DMS79 treated with DMSO at 0.1 percent for 48 hours (cell line): ENCODE results near the gene PRDM11.

Source experiments
- DNase-seq: peaks from one replicate; lab custom pipeline; 2025; lab: John Stamatoyannopoulos, UW

Gene PRDM11

GRCh38 chr11:45212566-45213315 lies 66.3 kb downstream of the PRDM11 start:
- DNase-seq, result no peak

DNA sequence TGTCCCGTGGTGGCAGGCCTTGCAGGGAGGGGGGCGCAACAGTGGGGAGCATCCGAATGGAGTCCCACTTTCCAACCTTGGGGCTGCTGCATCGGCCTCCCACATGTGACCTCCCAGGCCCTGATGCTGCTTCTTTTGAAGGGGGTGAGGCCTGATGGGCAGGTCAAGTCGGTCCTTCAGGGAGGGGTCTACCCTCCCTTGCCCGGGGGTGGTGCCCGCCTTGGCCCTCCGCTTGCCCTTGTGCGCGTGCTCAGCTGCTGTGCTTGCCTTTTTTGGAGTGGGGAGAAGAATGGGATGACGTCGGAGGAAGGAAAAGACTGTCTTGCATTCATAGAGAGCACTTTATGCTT lies 66.9 kb downstream of the PRDM11 start:
- DNase-seq, result no peak

DNA sequence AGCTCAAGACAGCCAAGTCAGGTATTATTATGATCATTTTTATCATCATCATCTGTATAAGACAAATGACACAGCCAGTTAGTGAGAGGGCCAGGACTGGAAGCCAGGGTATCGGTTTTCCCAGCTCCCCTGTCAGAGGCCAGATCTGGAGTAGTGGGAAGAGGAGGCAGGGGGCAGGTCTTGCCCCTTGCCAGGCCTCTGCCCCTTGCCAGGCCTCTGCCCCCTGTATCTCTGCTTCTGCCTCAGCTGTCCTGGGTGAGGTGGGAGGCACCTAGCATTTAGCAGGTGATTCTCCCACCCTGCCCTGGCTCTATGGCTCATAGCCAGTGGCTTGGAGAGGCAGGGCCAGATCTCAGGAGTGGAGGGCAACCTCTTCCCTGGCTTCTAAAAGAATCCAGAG lies 67.3 kb downstream of the PRDM11 start:
- DNase-seq, result no peak

GRCh38 chr11:45215098-45215865 lies 68.8 kb downstream of the PRDM11 start:
- no peak for DNase-seq

GRCh38 chr11:45216031-45216430 lies 69.6 kb downstream of the PRDM11 start:
- peak; percentile 16 for DNase-seq

- DNase-seq, result no peak
These were observed 70.5 kb downstream of the PRDM11 start for GRCh38 chr11:45216901-45217300.

DNA sequence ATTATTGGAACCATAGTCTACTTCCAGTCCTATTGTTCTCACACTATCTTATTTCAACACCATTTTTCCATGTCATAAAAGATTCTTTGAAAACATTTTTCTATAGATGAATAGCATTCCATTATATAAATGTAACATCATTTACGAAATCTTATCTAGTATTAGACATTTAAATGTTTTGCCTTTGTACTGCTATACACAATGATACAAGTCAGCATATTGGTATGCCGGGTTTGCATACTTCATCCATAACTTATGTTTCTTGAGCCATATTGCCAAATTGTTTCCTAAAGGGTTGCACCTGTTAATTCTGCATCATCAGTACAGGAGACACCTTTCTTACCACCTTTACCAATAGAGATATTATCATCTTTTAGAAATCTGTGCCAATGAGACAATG lies 71.6 kb downstream of the PRDM11 start:
- no peak for DNase-seq

DNA sequence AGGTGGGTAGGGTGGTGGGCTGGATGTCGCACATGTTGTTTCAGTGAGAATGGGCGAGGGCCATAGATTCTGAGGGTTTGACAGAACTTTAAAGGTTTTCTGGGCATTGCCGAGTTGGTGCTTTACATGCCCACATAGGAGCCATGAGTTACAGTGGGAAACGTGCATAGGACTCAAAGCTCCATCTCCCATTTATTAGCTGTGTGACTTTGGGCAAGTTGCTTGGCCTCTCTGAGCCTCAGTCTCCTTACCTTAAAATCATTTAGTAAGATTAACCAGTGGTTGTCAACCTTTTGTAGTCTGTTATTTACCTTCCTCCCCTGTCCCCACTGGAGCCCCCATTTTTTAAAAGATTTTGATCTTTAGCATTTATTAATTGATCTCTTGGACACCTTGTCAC lies 72.3 kb downstream of the PRDM11 start:
- no peak for DNase-seq

DNA sequence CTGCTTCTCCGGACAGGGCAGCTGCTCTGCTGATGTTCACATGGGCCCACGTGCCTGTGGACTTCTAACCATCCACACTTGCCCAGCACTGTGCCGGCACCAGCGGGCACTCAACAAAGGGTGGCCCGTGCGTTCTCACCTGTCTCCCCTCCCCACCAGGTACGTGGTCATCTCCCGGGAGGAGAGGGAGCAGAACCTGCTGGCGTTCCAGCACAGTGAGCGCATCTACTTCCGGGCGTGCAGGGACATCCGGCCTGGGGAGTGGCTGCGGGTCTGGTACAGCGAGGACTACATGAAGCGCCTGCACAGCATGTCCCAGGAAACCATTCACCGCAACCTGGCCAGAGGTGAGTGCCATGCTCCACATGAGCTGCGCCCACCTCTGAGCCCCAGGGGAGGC lies 73.0 kb downstream of the PRDM11 start:
- no peak for DNase-seq

DNA sequence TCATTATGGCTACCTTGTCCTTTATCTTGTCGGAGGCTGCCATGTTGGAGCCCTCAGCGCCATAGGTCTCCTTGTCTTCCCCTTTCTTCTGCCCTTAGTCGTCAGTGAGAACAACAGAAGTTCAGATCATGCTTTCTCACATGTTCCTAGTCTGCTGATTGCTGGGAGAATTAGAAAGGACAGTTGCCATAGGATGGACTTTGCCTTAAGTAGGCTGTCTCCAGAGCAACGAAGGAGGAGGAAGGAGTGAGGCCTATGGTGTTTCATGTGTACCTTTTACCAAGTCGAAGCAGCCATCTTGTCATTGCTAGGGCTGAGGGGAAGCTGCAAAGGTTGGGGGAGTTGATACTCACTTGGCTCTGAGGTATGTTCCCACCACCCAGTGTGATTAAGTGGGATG lies 77.1 kb downstream of the PRDM11 start:
- DNase-seq, result no peak

DNA sequence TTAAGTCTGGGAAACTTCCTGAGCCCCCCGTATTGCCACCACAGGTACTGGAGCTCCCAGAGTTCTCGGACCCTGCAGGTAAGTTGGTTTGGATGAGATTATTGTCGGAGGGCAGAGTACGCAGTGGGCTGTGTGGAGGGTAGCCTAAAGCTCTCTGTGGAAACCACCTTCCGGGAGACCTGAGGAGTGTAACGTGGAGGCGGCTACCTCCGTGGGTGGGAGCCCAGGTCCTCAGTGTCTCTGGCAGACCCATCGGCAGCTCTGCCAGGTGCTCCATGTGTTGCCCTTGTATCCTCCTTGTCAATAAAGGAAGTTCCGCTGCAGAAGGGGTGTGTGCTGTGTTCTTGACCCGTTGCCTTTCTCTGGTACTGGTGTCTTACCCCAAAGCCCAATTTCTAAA lies 78.3 kb downstream of the PRDM11 start:
- no peak for DNase-seq

- peak; percentile 39 for DNase-seq
These were observed 78.8 kb downstream of the PRDM11 start for GRCh38 chr11:45225277-45225676.

- DNase-seq, result no peak
These were observed 79.8 kb downstream of the PRDM11 start for GRCh38 chr11:45225961-45226871.

GRCh38 chr11:45226901-45227300 lies 80.5 kb downstream of the PRDM11 start:
- no peak for DNase-seq

GRCh38 chr11:45227836-45228235 lies 81.4 kb downstream of the PRDM11 start:
- DNase-seq, result no peak

DNA sequence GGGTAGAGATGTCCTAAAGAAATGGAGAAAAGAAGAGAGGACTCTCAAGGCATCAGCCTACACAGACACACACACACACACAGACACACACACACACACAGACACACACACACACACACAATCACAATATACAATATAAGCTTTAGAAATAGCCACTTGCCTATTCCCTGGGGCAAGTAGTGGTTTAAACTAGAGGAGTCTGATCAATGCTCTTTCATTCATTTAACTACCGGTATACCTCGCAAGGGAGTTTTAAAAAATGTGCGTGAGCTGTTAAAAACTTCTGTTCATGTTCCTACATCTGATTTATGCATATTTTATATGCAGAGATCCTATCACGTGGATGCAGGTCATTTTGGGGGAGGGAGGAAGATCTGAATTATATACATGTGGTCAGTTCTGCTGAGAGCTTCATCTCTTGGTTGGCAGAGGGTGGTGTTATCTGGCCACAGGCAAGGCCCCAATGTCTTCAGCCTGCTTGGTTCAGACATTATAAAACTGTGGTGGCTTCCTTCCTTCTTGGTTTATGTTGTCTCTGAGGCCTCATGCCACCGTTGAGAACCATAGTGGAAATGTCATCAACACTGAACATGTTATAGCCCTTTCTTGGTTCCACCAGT lies 83.1 kb downstream of the PRDM11 start:
- DNase-seq, result no peak

DNA sequence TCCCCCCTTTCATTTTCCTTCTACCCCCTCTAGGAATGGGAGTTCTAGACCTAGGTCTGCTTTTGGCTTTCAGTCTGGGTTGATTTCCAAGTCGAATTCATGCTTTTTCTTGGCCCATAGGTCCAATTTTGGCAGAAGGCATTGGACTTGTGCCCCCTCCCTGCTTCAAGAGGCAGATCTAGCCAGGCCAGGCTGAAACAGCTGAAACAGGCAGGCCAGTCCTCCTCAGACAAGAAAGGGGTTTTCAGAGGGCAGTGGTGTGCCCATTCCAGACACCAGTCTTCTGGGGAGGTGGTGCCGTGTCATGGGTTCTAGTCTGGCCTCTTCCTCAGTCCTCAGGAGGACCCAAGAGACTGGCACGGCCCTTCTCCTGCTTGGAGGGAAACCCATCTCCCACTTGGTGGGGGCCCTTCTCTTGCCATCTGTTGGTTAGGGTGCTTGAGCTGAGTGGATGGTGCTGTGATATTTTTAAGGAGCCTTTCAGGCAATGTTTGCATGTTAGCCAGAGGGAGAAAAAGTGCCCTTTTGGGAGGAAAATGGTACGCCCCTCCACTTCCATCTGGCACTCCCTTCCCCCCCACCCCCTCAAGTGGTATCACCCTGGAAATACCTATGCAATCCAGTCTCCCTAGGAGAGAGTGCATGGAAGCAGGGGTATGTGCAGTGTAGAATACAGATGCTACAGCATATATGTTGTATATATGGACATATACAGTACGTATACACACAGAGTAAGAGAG lies 86.1 kb downstream of the PRDM11 start:
- DNase-seq, result no peak

DNA sequence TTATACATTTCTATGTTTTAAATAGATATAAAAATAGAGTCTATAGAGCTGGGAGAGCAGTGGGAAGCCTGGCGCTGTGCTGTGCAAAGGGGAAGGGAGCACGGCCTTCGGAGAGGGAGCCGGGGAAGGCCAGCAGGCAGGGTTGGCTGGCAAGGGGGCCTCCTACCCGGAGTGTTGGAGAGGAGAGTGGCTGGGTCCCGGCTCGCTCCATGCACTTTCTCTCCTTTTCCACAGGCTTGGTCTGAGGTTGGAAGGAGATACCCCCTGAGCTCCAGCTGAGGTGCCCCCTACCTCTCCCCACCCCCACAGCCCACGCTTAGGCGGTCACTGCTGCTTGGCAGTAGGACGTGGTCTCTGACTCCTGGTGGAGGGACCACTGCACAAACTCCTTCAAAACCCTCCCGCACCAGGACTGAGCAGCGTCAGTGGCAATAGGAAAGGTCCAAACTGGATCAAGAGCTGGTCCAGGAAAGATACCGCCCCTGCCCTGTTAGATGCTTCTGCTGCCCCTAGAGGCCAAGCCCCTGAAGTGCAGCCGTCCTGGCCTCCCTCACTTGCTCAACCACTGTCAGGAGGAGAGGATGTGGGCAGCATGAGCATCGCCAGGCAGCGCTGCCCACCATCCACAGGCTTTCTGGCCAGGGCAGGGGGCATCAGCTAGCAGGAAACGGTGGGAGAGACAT lies 86.8 kb downstream of the PRDM11 start:
- no peak for DNase-seq

GRCh38 chr11:45233804-45234170 lies 87.3 kb downstream of the PRDM11 start:
- DNase-seq, result no peak

DNA sequence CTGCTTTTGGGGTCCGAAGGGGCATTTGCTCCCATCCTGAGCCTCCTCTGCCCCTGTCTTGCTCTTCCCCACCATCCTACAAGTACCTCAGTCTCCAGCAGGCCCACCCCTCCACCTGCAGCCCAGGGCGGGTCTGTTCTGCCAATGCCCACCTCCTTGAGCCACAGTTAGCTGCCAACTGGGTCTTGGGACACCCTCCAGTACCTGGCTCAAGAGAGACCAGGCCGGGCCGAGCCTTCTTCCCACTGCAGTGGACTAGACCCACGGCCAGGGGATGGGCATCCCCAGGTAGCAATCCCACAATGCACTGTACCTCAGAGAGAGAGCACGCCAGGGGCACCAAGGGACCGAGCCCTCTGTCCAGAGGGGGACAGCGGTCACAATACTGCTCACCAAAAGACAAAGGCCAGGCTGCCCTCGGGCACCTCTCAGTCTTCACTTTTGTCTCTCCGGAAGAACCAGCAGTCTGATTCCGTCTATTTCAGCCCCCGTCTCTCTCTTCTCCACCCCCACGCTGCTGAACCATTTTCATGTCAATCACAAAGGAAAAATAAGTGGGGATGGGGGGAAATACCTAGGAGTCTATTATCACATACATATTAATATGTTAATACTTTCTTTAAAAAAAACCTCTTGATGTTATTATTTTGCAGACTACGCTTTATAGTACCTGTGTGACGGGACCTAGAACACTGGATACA lies 88.0 kb downstream of the PRDM11 start:
- DNase-seq, result no peak
